ENCODE measurements around the gene CXCL8. TPM values are rescaled to one million over a fixed set of nuclear protein-coding genes. Genes with fewer than 3 reads are reported as not detected.

CXCL8 gene
- total RNA-seq, 1 donor = 2.4 TPM

DNA sequence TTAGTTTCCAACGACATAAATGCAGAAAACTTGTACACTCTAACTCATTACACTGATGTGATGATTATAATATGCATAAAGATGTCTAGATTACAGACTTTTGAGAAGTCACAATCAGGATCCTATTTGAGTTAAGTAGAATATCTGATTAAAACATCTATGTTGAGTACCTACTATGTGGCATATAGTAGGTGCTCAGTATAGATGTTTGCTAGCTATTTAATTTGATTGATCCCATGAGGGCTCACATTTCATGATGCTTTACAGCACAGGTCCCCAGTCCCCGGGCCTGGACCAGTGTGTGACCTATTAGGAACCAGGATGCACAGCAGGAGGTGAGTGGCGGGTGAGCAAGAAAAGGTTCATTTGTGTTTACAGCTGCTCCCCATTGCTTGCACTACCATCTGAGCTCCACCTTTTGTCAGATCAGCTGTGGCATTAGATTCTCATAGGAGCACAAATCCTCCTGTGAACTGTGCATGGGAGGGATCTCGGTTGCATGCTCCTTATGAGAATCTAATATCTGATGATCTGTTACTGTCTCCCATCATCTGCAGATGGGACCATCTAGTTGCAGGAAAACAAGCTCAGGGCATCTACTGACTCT lies 33.0 kb upstream of the CXCL8 start:
- no peak overlapping the region for H3K4me3 ChIP-seq (ENCODE audit: low read depth, low read length)
- no peak for TF ChIP-seq CTCF (IDR thresholded peaks at IDR 0.05; ENCODE audit: insufficient read depth, low read length)
- no peak for DNase-seq (ENCODE audit: low read depth)

DNA sequence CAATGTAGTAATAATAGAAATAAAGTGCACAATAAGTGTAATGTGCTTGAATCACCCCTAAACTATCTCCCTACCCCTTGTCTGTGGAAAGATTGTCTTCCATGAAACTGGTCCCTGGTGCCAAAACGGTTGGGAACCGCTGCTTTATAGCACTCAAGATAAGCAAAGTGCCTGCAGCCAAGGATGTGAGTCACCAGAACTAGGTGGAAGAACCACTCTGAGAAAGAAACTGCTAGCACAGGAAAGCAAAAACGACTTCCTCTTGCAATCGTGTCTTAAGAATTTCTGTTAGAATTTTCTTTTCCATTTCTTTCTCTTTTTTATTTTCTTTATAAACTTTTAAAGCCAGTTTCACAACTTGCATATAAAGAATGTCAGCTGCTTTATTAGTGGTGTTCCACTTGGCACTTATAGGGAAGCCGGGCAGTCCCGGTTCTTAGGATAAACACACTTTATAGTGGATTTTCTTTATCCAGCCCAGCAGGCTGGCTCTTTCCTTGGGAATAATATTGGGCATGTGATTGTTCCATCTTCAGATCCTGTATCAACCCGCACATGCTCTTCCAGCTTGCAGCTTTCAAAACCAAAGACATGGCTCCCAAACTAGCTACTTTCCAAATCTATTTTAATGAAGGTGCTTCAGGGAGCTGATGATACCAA lies 32.3 kb upstream of the CXCL8 start:
- H3K4me3 ChIP-seq (ENCODE audit: low read depth, low read length) = peak overlapping the region; percentile 25
- TF ChIP-seq CTCF (IDR thresholded peaks at IDR 0.05; ENCODE audit: insufficient read depth, low read length) = no peak
- DNase-seq (ENCODE audit: low read depth) = peak; percentile 97

GRCh38 chr4:73709451-73710033 lies 30.8 kb upstream of the CXCL8 start:
- TF ChIP-seq CTCF (IDR thresholded peaks at IDR 0.05; ENCODE audit: insufficient read depth, low read length) = no peak
- DNase-seq (ENCODE audit: low read depth) = no peak
- no peak overlapping the region for H3K4me3 ChIP-seq (ENCODE audit: low read depth, low read length)

GRCh38 chr4:73710094-73710493 lies 30.3 kb upstream of the CXCL8 start:
- no peak for DNase-seq (ENCODE audit: low read depth)
- no peak overlapping the region for H3K4me3 ChIP-seq (ENCODE audit: low read depth, low read length)
- no peak for TF ChIP-seq CTCF (IDR thresholded peaks at IDR 0.05; ENCODE audit: insufficient read depth, low read length)

DNA sequence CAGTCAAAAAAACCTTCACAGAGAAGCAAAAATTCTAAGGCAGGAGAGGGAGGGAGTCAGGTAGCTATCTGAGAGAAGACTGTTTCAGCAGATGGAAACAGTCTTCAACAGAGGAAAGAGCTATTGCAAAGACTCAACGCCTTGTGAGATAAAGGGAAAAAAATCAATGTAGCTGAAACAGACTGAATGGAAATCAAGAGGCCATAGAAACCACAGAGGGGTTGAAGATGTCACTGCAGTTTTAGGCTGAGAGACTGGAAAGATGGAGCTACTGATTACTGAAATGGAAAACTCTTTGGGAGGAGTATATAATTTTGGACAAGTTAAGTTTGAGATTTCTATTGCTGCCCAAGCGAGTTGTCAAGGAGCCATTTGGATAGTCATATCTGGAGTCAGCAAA lies 28.4 kb upstream of the CXCL8 start:
- no peak overlapping the region for H3K4me3 ChIP-seq (ENCODE audit: low read depth, low read length)
- TF ChIP-seq CTCF (IDR thresholded peaks at IDR 0.05; ENCODE audit: insufficient read depth, low read length) = no peak
- no peak for DNase-seq (ENCODE audit: low read depth)

DNA sequence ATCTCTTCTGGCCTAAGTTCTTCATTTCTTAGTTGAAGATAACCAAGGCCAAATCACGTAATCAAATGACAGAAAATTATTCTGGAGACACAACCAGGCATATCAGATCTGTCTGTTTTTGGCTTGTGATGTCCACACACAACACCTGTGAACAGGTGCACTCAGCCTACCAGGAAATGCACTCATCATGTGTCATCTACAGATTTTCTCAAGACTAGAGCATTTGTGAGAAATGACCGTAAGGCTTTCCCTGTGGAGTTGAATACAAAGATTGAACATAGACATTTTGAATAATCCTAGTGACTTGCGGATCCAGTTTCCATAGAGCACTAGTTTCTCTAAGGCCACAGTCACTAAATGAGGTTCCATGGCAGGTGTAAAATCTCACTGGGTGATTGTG lies 26.7 kb upstream of the CXCL8 start:
- no peak for TF ChIP-seq CTCF (IDR thresholded peaks at IDR 0.05; ENCODE audit: insufficient read depth, low read length)
- H3K4me3 ChIP-seq (ENCODE audit: low read depth, low read length) = no peak overlapping the region
- DNase-seq (ENCODE audit: low read depth) = no peak
